PFSK-1 (cell line): ENCODE data around the gene IQSEC2.

Source experiments
- POLR2AphosphoS5 ChIP-seq: IDR thresholded peaks from 2 replicates; pipeline ENCODE4 v1.6.1; 2012; ENCODE audit warnings: low read depth, mild to moderate bottlenecking, control low read depth, low read length, moderate library complexity
- SIN3A ChIP-seq: IDR thresholded peaks from 2 replicates; pipeline ENCODE4 v1.6.1; 2012; ENCODE audit warnings: mild to moderate bottlenecking, low read length, moderate library complexity, borderline replicate concordance; ENCODE audit not compliant: insufficient read depth
- TAF1 ChIP-seq: IDR thresholded peaks from 2 replicates; pipeline ENCODE4 v1.6.1; 2012; ENCODE audit warnings: low read length, control low read depth, borderline replicate concordance; ENCODE audit not compliant: insufficient read depth
- TF ChIP-seq, protein P1 (sequence below), 2 experiments: IDR thresholded peaks; 2 replicates each; pipeline versions ENCODE4 v1.6.1 to v1.8.0; 2011 to 2012; ENCODE audit warnings: low read depth in 2 of 2, low read length in 2 of 2, control low read depth in 1 of 2, inconsistent platforms in 1 of 2, mild to moderate bottlenecking in 1 of 2, moderate library complexity in 1 of 2; ENCODE audit not compliant: insufficient read depth in 1 of 2

DNA sequence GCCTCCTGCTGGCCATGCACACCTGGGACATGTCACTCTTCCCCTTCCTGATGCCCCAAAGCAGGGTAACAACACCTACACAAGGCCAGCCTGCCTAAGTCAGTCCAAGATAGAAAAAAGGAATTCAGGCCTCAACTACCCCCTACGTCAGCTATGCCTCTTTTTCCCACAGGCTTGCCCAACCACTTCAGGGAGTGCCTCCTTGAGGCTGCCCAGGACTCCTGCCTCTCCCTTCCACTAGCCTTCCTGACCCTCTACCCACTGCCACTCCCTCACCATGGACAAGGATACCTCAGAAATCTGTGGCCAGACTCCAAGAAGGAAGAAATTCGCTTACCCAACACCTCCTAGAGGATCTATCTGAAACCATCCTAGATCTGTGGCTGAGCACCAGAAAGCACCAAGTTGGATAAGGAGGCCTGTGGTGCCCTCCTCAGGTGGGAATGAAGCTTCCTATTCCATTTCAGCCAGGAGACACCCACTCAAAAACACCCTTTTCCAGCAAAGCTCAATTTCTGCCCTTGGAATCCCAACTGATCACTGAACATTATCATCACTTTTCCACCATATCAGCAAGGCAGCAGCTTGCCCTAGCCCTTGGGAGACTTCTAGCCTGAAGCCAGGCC is 58.2 kb downstream of the IQSEC2 start:
- TF ChIP-seq POLR2AphosphoS5 (no peak), TAF1 (no peak), SIN3A (no peak)
- TF ChIP-seq, protein P1, sequence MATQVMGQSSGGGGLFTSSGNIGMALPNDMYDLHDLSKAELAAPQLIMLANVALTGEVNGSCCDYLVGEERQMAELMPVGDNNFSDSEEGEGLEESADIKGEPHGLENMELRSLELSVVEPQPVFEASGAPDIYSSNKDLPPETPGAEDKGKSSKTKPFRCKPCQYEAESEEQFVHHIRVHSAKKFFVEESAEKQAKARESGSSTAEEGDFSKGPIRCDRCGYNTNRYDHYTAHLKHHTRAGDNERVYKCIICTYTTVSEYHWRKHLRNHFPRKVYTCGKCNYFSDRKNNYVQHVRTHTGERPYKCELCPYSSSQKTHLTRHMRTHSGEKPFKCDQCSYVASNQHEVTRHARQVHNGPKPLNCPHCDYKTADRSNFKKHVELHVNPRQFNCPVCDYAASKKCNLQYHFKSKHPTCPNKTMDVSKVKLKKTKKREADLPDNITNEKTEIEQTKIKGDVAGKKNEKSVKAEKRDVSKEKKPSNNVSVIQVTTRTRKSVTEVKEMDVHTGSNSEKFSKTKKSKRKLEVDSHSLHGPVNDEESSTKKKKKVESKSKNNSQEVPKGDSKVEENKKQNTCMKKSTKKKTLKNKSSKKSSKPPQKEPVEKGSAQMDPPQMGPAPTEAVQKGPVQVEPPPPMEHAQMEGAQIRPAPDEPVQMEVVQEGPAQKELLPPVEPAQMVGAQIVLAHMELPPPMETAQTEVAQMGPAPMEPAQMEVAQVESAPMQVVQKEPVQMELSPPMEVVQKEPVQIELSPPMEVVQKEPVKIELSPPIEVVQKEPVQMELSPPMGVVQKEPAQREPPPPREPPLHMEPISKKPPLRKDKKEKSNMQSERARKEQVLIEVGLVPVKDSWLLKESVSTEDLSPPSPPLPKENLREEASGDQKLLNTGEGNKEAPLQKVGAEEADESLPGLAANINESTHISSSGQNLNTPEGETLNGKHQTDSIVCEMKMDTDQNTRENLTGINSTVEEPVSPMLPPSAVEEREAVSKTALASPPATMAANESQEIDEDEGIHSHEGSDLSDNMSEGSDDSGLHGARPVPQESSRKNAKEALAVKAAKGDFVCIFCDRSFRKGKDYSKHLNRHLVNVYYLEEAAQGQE (IDR thresholded peaks at IDR 0.05; ENCODE audit: insufficient read depth in 1 of 2, low read depth in 2 of 2, low read length in 2 of 2), result no peak
